OCI-LY1 (cell line): ENCODE data around the gene MAN2B1.

Source experiments
- H2AFZ ChIP-seq: fragments of 200-600 bp; sonication (generic), shearing (Covaris generic); 2 replicates; pipeline ENCODE4 v1.6.0; 2014; ENCODE audit warnings: antibody characterized with exemption, mild to moderate bottlenecking, low read length
- H3F3A ChIP-seq: fragments of 200-600 bp; sonication (generic), shearing (Covaris generic); 2 replicates; pipeline ENCODE4 v1.6.0; 2014; ENCODE audit warnings: mild to moderate bottlenecking, antibody characterized with exemption, low read length, moderate library complexity; ENCODE audit not compliant: insufficient read depth
- H3K27ac ChIP-seq: fragments of 200-600 bp; sonication (generic); 2 replicates; pipeline ENCODE4 v1.5.1; 2014; ENCODE audit warnings: low read length, mixed run types, mild to moderate bottlenecking, low read depth; ENCODE audit not compliant: poor library complexity, severe bottlenecking
- H3K27me3 ChIP-seq: fragments of 200-600 bp; sonication (generic); 2 replicates; pipeline ENCODE4 v1.6.0; 2014; ENCODE audit warnings: antibody characterized with exemption, mild to moderate bottlenecking, low read length, moderate library complexity; ENCODE audit not compliant: insufficient read depth
- H3K36me3 ChIP-seq: fragments of 200-600 bp; sonication (generic); 2 replicates; pipeline ENCODE4 v1.6.1; 2014; ENCODE audit warnings: mild to moderate bottlenecking, antibody characterized with exemption, low read length, moderate library complexity, mixed read lengths; ENCODE audit not compliant: insufficient read depth
- H3K4me1 ChIP-seq: fragments of 200-600 bp; sonication (generic); 2 replicates; pipeline ENCODE4 v1.5.1; 2014; ENCODE audit warnings: mild to moderate bottlenecking, low read length, moderate library complexity; ENCODE audit not compliant: insufficient read depth, severe bottlenecking
- H3K4me2 ChIP-seq: fragments of 200-600 bp; sonication (generic), shearing (Covaris generic); 2 replicates; pipeline ENCODE4 v1.6.1; 2014; ENCODE audit warnings: low read length
- H3K4me3 ChIP-seq: fragments of 200-600 bp; sonication (generic); 2 replicates; pipeline ENCODE4 v1.5.1; 2014; ENCODE audit warnings: low read length, low read depth, mild to moderate bottlenecking, mixed read lengths; ENCODE audit not compliant: poor library complexity, severe bottlenecking
- H3K79me2 ChIP-seq: fragments of 200-600 bp; shearing (Covaris generic); 2 replicates; pipeline ENCODE4 v1.6.1; 2016; ENCODE audit warnings: mixed run types, low read length, mixed read lengths; ENCODE audit not compliant: insufficient read depth
- H3K9ac ChIP-seq: fragments of 200-600 bp; sonication (generic), shearing (Covaris generic); 2 replicates; pipeline ENCODE4 v1.6.1; 2014; ENCODE audit warnings: mild to moderate bottlenecking, low read length, mixed read lengths
- H3K9me2 ChIP-seq: fragments of 200-600 bp; sonication (generic), shearing (Covaris generic); 2 replicates; pipeline ENCODE4 v1.6.1; 2014; ENCODE audit warnings: low read depth, mild to moderate bottlenecking, low read length, mixed read lengths
- H3K9me3 ChIP-seq: fragments of 200-600 bp; shearing (Covaris generic); 2 replicates; pipeline ENCODE4 v1.6.1; 2014; ENCODE audit warnings: low read length, mixed read lengths
- H4K20me1 ChIP-seq: fragments of 200-600 bp; sonication (generic), shearing (Covaris generic); 2 replicates; pipeline ENCODE4 v1.6.0; 2016; ENCODE audit warnings: mild to moderate bottlenecking, low read length; ENCODE audit not compliant: insufficient read depth
- CTCF ChIP-seq: fragments of 200-600 bp; sonication (generic), shearing (Covaris generic); IDR thresholded peaks from 2 replicates; pipeline ENCODE4 v1.5.1; 2017; ENCODE audit warnings: mild to moderate bottlenecking, antibody characterized with exemption, low read length, moderate library complexity, mixed read lengths
- EZH2 ChIP-seq: fragments of 200-600 bp; sonication (generic), shearing (Covaris generic); IDR thresholded peaks from 2 replicates; pipeline ENCODE4 v1.8.0; 2017; ENCODE audit warnings: borderline replicate concordance, mixed run types, mild to moderate bottlenecking, antibody characterized with exemption, low read length, moderate library complexity, mixed read lengths

The MAN2B1 gene

DNA sequence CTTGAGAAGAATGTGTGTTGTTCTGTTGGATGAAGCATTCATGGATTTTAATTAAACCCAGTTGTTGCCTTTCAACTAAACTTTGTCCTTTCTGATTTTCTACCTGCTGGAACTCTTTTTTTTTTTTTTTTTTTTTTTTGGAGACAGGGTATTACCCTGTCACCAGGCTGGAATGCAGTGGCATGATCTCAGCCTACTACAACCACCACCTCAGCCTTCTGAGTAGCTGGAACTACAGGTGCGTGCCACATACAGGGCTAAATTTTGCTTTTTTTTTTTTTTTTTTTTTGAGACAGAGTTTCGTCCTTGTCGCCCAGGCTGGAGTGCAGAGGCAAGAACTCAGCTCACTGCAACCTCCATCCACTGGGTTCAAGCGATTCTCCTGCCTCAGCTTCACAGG, 48.9 kb downstream of the MAN2B1 start:
- Histone ChIP-seq H3K9me2 (no peaks in the 10 kb centered on the region), H3K4me3 (no peak overlapping the region), H3K4me1 (peaks cover 17% of the 10 kb centered on the region), H4K20me1 (no peaks in the 10 kb centered on the region), H3K9ac (no peak overlapping the region), H3K36me3 (peaks cover 29% of the 10 kb centered on the region), H3K27me3 (no peaks in the 10 kb centered on the region), H3F3A (no peaks in the 10 kb centered on the region), H3K4me2 (no peak overlapping the region), H3K27ac (no peak overlapping the region), H3K79me2 (peaks cover 15% of the 10 kb centered on the region), H3K9me3 (0 out of 2 replicates have a peak, but pooled peaks cover 5% of the 10 kb centered on the region), H2AFZ (no peak overlapping the region)
- TF ChIP-seq CTCF (no peak), EZH2 (no peak)

GRCh38 chr19:12611361-12611699, 55.2 kb downstream of the MAN2B1 start:
- peak overlapping the region; percentile 84 for H3K9ac ChIP-seq
- no peaks in the 10 kb centered on the region for H3K79me2 ChIP-seq
- no peak for TF ChIP-seq CTCF
- TF ChIP-seq EZH2: no peak
- peak overlapping the region; percentile 87 for H3K4me3 ChIP-seq
- H2AFZ ChIP-seq: no peak overlapping the region
- peaks cover 16% of the 10 kb centered on the region for H3K36me3 ChIP-seq
- peaks cover 3% of the 10 kb centered on the region; the same call in 1 of the 2 replicates for H3F3A ChIP-seq
- H3K4me2 ChIP-seq: peak overlapping the region; percentile 97
- H4K20me1 ChIP-seq: no peaks in the 10 kb centered on the region
- no peaks in the 10 kb centered on the region for H3K27me3 ChIP-seq
- no peaks in the 10 kb centered on the region for H3K9me2 ChIP-seq
- H3K27ac ChIP-seq: no peak overlapping the region
- peaks cover 36% of the 10 kb centered on the region for H3K4me1 ChIP-seq
- no peaks in the 10 kb centered on the region for H3K9me3 ChIP-seq

- no peaks in the 10 kb centered on the region for H3K9me3 ChIP-seq
- no peaks in the 10 kb centered on the region for H3K9me2 ChIP-seq
- H3K4me1 ChIP-seq: peaks cover 36% of the 10 kb centered on the region
- TF ChIP-seq EZH2 (no peak), CTCF (no peak)
- H3K4me3 ChIP-seq: peak within 1 kb of the TSS; percentile 87
- H2AFZ ChIP-seq: peak within 1 kb of the TSS; percentile 81; the same call in 1 of the 2 replicates
- H3K36me3 ChIP-seq: peaks cover 10% of the 10 kb centered on the region
- H3F3A ChIP-seq: peaks cover 3% of the 10 kb centered on the region; the same call in 1 of the 2 replicates
- no peaks in the 10 kb centered on the region for H3K27me3 ChIP-seq
- no peaks in the 10 kb centered on the region for H3K79me2 ChIP-seq
- H3K27ac ChIP-seq: no peak within 1 kb of the TSS
- peak within 1 kb of the TSS; percentile 97 for H3K4me2 ChIP-seq
- no peaks in the 10 kb centered on the region for H4K20me1 ChIP-seq
- peak within 1 kb of the TSS; percentile 84 for H3K9ac ChIP-seq
These were observed 55.8 kb downstream of the MAN2B1 start, which contains the start of the genes ZNF490 and ZNF791 for GRCh38 chr19:12610540-12611360. Gene ZNF490 (minus strand): TSS chr19:12610813. CDS start chr19:12610680, 133 bp downstream. Gene ZNF791 (plus strand): TSS chr19:12610920. CDS start chr19:12611080, 160 bp downstream.
